Stimulated activated CD8-positive, alpha-beta memory T cell treated with anti-CD3 and anti-CD28 coated beads, Interleukin-12 subunit alpha, Interleukin-12 subunit beta, amount 100 ng/mL, for 4 hours (primary cell): Measurements from ENCODE around the gene UPK1A.
A peak's percentile ranks its signal among the peaks of the same experiment; 100 is the strongest.

Experiments
- DNase-seq: peaks from one replicate; pipeline ENCODE4 v3.0.0-alpha.2; 2020; ENCODE audit warnings: low read depth

The UPK1A gene

GRCh38 chr19:35666251-35666913, at the start of gene UPK1A:
Gene UPK1A (plus strand): TSS chr19:35666517. CDS start chr19:35666813, 296 bp downstream.
- no peak for DNase-seq

GRCh38 chr19:35618857-35619256, 47.5 kb upstream of the UPK1A start:
- DNase-seq, result no peak

GRCh38 chr19:35619290-35619923, 46.9 kb upstream of the UPK1A start:
- DNase-seq, result no peak

- DNase-seq, result no peak
These were observed 46.3 kb upstream of the UPK1A start for GRCh38 chr19:35620001-35620400.

GRCh38 chr19:35621708-35622107, 44.6 kb upstream of the UPK1A start:
- no peak for DNase-seq

- no peak for DNase-seq
These were observed 43.6 kb upstream of the UPK1A start for GRCh38 chr19:35622750-35623149.

GRCh38 chr19:35623327-35624010, 42.8 kb upstream of the UPK1A start:
- no peak for DNase-seq

GRCh38 chr19:35628264-35628564, 38.1 kb upstream of the UPK1A start:
- DNase-seq, result no peak

- DNase-seq, result peak; percentile 96
These were observed 37.6 kb upstream of the UPK1A start, which contains the start of gene RBM42 for GRCh38 chr19:35628565-35629331. Gene RBM42 (plus strand): TSS chr19:35629036. CDS start chr19:35629154, 118 bp downstream.

GRCh38 chr19:35629332-35629633, 37.0 kb upstream of the UPK1A start:
- no peak for DNase-seq

- DNase-seq, result no peak
These were observed 32.4 kb upstream of the UPK1A start for GRCh38 chr19:35633727-35634440.

GRCh38 chr19:35636651-35637050, 29.7 kb upstream of the UPK1A start:
- no peak for DNase-seq

GRCh38 chr19:35637165-35637564, 29.2 kb upstream of the UPK1A start:
- no peak for DNase-seq

- DNase-seq, result no peak
These were observed 27.0 kb upstream of the UPK1A start for GRCh38 chr19:35639321-35639639.

GRCh38 chr19:35639863-35640262, 26.5 kb upstream of the UPK1A start:
- DNase-seq, result no peak

GRCh38 chr19:35641515-35642151, 24.7 kb upstream of the UPK1A start, which contains the start of gene ETV2:
Gene ETV2 (plus strand): TSS chr19:35641745. CDS start chr19:35642461, 716 bp downstream.
- peak; percentile 36 for DNase-seq

- DNase-seq, result no peak
These were observed 24.0 kb upstream of the UPK1A start for GRCh38 chr19:35642312-35642711.

GRCh38 chr19:35642798-35643254, 23.5 kb upstream of the UPK1A start:
- DNase-seq, result no peak

- peak; percentile 70 for DNase-seq
These were observed 22.8 kb upstream of the UPK1A start for GRCh38 chr19:35643255-35644205.

- peak; percentile 84 for DNase-seq
These were observed 21.9 kb upstream of the UPK1A start for GRCh38 chr19:35644206-35644986.
